Central memory CD4-positive, alpha-beta T cell (primary cell): ENCODE data around the gene KRTAP4-8.
"Not testable (repeated sequence)": the region's sequence is repeated elsewhere in the genome, so short reads cannot be mapped to it uniquely, and the experiment has no call there.

ENCODE experiments used
- DNase-seq: peaks from one replicate; pipeline ENCODE4 v3.0.0; 2022
- total RNA-seq, 3 experiments: gene quantifications; one replicate each; lab custom pipeline; 2026; lab: John Stamatoyannopoulos, UW

Gene KRTAP4-8
- total RNA-seq: 0 to 0.04 (median 0) reads per million in 3 experiments

DNA sequence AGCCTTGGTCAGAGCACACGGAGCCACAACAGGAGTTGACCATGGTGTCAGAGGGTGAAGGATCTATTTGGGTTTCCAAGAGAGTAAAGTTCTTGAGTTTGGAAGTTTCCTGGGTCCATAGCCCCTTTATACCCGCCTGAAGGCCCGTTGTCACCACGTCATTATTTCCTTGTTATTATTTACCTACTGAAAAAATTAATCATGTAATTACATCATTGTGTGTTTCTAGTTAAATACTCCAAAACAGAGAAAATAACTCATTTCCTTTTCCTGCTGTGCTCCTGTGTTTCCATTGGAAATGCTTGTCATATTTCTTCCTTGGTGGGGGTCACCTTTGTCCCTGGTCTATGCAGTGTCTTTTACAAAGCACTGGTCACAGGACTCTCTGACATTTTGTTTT lies at the start of gene KRTAP4-8:
Gene KRTAP4-8 (minus strand): TSS at position 101 of the 400 bp plus-strand sequence. CDS start 58 bp downstream, at position 43.
- no peak for DNase-seq

DNA sequence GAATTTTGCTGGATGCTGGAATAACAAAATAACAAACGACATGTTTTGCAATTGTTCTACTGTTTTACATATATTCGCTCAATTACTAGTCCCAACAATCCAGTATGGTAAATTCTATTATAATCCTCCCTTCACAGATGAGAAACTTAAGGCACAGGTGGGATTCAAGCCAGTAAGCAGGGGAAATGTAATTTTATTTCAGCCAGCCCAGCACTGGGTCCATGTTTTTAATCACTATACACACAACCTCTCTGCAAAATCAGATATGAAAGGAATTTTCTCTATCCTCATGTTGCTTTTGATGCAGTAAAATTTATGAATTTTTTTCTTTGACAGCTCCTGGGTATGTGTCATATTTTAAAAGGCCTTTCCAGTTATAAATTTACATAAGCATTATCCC lies 47.3 kb upstream of the KRTAP4-8 start:
- no peak for DNase-seq

DNA sequence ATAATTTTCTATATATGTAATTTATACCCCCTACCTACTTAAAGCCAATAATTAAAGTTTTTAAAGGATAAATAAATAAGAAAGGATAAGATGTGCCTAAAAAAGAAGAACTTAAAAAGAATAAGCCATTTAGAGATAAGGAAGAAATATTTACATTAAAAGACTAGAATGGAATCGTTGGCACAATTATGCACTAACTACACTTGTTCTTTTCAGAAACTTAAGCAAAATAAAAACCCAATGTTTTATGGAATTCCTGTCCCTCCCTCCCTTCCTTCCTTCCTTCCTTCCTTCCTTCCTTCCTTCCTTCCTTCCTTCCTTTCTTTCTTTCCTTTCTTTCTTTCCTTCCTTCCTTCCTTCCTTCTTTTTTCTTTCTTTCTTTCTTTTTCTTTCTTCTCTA lies 46.9 kb upstream of the KRTAP4-8 start:
- no peak for DNase-seq

DNA sequence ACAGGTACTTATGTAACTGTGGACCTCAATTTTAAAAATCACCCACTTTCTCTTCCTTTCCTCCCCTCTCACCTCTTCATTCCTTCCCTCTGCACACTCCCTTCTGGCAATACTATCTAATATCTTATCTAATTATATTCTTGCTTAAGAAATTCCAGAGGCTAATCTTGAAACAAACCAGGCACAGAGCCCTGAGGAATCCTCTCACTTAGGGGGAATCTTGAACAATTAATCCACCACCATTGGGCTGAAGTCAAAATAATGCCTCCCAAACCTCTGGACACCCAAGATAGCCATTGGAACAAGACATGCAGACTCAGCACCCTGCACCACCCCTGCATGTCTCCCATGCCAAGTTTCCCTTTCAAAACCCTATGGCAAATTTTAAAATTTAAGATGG lies 43.4 kb upstream of the KRTAP4-8 start:
- DNase-seq: no peak

DNA sequence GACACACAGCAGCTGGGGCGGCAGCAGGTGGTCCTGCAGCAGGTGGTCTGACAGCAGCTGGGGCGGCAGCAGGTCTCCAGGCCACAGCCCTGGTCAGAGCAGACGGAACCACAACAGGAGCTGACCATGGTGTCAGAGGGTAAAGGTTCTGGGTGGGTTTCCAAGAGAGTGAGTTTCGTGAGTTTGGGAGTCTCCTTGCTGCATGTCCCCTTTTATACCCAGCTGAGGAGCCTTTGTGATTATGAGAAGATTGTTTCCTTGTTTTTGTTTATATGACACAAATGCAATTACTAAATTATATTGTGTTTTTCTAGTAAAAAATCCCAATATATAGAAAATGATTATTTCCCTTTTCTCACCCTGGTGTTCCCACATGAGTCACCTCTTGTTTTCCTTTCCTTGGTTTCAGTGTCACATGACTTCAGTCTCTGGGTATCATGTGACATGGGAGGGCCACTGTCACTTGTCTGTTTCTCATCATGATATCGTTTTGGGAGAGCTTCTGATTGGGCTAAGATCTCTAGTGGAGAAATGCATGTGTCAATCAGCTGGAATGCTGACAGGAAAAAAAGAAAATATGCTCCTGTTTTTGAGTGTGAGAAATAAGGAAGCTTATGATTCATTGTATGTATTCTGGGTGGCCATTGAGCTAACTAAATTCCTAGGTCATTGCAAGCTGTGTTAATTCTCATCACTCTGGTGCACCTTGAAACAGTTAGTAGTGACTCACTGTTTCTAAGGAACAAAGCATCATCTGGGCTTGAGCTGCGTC lies 42.6 kb upstream of the KRTAP4-8 start, which contains the start of gene KRTAP4-6:
Gene KRTAP4-6 (minus strand): TSS at position 185 of the 772 bp plus-strand sequence. CDS start 57 bp downstream, at position 128.
- DNase-seq: no peak

DNA sequence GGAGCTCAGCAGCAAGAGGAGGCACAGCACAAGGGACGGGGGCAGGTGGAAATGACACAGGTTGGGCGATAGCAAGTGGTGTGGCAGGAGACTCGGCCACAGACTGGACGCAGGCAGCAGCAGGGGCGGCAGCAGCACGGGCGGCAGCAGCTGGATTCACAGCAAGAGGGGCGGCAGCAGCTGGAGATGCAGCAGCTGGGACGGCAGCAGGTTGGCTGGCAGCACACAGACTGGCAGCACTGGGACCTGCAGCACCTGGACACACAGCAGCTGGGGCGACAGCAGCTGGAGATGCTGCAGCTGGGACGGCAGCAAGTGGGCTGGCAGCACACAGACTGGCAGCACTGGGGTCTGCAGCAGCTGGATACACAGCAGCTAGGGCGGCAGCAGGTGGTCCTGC lies 41.9 kb upstream of the KRTAP4-8 start:
- DNase-seq: not testable (repeated sequence)

DNA sequence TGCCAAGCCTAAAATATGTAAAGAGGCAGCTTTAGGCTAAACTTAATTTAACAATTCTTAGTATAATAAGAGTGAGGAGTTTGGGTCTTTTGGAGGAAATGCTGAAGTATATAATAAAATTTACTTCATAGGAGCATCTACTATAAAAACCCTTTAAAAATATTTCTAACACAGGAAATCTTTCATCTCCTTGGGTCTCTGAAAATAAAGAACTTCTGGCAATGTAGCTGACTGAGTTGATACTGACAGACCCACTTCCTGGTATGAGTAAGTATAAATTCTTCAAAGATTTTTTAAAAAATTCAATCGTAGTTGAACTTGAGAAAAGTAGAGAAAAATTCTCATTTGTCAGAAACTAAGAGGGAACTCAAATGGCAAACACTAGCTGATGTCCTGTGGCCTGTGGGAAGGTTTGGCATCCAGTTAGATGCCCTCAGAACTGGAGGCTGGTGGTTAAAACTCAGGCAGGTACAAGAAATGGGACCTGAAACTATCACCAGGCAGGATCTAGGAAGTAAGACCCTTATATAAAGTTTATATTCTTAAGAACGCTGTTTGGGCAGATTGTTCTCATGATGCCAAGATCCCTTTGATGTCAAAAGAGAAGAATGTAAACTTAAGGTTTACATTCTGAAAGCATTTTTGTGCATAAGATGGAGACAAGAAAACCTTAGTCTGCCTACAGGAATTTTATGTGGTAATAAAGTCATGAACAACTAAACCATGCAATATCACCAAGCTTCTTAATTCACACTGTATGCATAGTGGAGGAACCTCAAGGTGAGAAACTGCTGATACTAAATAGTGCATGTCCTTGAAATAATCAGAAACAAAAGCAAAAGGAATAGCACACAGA lies 36.2 kb upstream of the KRTAP4-8 start:
- DNase-seq: no peak

DNA sequence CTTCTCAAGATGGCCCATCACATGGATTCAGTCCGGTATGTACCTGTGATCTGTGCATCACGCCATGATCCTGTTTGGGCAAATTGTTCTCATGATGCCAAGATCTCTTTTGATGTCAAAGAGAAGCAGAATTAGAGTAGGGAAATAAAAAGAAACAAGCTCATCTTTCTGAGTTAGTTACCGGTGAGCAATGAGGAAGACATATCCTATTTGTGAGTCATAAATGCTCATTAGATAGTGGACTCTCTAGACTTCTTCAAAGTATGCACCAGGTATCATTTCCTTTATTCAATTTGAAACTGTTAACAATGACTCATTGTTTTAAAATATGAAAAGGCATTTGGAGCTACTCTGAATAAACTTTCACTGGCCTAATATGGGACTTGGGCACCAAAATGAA lies 34.0 kb upstream of the KRTAP4-8 start:
- DNase-seq: no peak

DNA sequence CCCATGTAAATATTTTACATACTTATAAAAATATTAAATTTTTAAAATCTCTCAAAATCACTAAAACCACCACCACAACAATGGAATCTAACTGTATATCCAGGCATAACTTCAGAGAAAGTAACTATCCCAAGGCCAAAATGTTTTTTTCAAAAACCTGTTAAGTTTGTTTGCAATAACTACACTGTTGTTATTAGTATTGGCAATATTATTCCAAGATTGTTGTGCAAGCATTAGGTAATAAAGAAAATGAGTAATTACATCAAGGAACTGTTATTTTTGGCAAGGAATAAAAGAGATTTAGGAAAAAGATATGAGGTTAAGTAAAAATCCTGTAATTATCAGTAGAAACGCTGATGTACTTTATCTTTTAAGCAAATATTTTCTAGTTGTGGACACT lies 29.4 kb upstream of the KRTAP4-8 start:
- no peak for DNase-seq

DNA sequence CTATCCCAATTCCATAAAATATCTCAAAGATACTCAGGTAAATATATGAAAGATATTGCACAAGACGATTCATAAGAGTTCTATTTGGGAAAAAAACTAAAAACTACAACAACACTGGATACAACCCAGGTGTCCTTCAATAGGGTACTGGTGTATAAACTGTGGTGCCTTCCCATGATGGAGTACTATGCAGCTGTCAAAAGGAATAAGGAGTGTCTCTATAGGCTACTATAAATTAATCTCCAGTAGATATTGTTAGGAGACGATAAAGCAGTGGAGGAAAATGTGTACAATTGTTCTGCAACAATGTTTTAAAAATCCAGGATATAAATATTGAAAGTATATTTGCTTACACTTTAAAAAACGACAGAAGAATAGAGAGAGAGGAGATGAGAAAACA lies 28.5 kb upstream of the KRTAP4-8 start:
- no peak for DNase-seq

DNA sequence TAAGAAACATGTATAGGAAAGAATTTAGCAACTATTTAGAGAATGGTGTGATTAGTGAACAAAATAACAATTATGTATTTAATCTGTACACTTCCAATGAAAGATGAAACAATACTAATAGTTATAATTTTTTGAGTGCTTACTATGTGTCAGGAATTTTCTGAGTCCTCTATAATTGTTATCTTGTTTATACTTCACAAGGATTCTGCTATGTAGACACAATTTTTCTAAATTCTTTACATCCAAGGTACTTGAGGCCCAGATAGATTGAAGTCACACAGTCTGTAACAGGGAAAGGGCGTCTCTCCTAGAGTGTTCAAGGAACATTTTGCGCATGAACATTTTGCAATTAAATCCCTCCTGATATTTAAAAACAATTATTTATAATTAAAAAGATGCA lies 27.1 kb upstream of the KRTAP4-8 start:
- DNase-seq: no peak

DNA sequence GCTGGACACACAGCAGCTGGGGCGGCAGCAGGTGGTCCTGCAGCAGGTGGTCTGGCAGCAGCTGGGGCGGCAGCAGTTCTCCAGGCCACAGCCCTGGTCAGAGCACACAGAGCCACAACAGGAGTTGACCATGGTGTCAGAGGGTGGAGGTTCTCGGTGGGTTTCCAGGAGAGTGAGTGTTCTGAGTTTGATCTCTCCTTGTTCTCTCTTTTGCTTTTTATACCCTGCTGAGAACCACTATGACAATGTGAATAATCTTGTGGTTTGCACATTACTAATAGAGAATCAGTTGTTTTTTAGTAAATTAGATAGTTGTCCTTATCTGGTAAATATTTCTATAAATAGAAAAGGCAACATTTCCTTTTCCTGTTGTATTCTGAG lies 26.0 kb upstream of the KRTAP4-8 start, which contains the start of gene KRTAP4-12:
Gene KRTAP4-12 (minus strand): TSS at position 192 of the 381 bp plus-strand sequence. CDS start 60 bp downstream, at position 132.
- DNase-seq: not testable (repeated sequence)

DNA sequence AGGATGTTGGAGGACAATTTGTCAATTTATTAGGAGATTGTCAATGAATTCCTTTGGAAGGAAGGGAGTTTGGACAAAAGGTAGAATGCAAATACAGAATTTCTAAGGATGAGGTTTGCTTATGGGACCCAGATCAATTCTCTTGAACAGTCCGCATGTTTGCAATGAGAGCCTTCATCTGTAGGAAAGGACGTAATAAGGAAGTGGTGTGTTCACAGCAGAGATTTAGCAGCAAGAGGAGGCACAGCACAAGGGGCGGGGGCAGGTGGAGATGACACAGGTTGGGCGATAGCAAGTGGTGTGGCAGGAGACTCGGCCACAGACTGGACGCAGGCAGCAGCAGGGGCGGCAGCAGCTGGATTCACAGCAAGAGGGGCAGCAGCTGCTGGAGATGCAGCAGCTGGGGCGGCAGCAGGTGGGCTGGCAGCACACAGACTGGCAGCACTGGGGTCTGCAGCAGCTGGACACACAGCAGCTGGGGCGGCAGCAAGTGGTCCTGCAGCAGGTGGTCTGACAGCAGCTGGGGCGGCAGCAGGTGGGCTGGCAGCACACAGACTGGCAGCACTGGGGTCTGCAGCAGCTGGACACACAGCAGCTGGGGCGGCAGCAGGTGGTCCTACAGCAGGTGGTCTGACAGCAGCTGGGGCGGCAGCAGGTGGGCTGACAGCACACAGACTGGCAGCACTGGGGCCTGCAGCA lies 25.5 kb upstream of the KRTAP4-8 start:
- not testable (repeated sequence) for DNase-seq

DNA sequence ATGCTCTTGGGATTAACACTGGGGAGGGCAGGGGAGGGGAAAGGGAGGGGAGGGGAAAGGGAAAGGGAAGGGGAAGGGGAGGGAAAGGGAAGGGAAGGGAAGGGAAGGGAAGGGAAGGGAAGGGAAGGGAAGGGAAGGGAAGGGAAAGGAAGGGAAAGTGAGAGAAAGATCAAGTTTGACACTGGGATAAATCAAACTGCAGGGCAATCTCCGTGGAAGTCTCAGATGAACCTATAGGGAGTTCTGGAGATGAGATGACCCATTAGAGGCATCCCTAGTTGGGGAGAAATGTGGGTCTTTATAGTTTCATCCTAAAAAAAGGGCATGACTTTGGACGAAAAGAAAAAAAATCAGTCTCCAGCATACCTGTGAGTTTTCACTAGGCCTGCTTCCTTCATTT lies 23.8 kb upstream of the KRTAP4-8 start:
- no peak for DNase-seq

DNA sequence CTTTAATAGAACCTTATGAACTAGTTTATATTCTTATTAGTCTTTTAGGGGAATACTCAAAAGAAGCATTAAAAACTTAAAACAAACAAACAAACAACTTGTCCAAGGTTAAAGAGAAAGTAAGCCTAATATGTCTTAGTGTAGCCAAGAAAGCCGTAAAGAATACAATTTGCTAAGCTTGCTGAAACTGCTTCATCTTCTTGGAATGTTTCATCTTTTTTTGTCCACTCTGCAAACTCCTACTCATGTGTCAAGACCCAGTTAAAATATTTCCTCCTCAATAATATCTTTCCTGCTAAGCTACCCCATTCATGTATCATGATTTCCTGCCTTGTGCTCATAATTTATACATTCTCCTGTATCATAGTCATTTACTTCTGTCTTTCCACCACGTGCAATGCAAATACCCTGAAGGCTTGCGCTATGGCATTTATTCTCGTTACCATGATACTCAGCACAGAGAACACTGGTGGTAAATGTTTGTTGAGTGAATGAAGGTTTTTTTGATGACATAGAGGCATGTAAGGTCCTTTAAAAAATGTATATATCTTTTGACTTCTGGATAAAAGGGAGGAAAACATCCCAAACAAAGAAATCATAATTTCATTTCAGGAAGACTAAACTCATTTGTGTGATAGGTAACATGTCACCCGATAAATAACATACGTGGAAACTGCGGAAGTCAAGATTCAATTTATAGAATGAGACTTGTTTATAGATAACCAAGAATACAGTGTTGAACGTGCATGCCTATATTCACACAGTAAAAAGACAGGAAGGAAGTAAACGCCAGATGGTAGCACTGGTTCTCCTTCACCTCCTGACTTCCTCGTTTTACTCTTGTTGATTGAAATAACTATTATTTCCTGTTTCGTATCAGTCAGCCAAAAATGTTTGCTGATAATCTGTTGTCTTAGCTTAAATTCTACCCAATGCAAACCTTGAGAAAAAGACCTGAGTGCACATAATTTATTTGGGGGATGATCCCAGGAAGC lies 22.1 kb upstream of the KRTAP4-8 start:
- peak; percentile 20 for DNase-seq

DNA sequence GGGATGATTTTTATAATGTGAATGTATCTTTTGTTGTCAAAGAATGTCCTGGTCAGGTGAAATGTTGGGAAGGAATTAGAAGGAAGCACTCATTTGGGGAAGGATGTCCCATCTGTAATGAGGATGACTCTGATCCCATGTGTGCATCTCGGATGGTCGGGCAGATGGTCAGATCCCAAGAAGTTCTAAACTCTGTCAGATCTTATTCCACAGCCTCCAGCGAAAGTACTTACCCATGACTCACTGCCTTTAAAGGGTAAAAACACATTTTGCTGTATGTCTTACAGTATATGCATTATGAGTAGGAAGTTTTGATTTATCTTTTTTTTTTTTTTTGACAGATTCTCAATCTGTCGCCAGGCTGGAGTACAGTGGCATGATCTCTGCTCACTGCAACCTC lies 20.8 kb upstream of the KRTAP4-8 start:
- DNase-seq: no peak

DNA sequence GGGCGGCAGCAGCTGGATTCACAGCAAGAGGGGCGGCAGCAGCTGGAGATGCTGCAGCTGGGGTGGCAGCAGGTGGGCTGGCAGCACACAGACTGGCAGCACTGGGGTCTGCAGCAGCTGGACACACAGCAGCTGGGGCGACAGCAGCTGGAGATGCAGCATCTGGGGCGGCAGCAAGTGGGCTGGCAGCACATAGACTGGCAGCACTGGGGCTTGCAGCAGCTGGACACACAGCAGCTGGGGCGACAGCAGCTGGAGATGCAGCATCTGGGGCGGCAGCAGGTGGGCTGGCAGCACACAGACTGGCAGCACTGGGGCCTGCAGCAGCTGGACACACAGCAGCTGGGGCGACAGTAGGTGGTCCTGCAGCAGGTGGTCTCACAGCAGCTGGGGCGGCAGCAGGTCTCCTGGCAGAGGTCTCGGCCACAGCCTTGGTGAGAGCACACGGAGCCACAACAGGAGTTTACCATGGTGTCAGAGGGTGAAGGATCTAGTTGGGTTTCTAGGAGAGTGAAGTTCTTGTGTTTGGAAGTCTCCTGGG lies 20.0 kb upstream of the KRTAP4-8 start, which contains the start of gene KRTAP4-11:
Gene KRTAP4-11 (minus strand): TSS at position 528 of the 541 bp plus-strand sequence. CDS start 58 bp downstream, at position 470.
- not testable (repeated sequence) for DNase-seq

DNA sequence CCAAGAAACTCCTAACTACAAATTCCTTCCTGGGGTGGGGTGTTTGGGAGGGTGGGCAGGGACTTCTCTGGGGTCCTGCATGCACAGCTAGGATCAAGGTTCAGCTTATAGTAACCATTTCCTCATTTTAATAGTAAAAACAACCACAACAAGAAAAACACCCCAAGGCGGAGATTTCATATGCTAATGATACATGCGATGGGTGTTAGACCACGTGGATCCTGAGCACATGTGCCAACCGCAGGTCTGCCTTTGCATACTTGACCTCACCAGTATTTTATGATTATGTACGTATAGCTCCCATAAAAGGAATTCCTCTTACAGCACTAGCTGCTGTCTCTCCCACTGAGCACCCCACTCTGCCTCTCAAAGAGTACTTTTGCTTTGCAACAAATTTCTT lies 18.4 kb upstream of the KRTAP4-8 start:
- DNase-seq: no peak

DNA sequence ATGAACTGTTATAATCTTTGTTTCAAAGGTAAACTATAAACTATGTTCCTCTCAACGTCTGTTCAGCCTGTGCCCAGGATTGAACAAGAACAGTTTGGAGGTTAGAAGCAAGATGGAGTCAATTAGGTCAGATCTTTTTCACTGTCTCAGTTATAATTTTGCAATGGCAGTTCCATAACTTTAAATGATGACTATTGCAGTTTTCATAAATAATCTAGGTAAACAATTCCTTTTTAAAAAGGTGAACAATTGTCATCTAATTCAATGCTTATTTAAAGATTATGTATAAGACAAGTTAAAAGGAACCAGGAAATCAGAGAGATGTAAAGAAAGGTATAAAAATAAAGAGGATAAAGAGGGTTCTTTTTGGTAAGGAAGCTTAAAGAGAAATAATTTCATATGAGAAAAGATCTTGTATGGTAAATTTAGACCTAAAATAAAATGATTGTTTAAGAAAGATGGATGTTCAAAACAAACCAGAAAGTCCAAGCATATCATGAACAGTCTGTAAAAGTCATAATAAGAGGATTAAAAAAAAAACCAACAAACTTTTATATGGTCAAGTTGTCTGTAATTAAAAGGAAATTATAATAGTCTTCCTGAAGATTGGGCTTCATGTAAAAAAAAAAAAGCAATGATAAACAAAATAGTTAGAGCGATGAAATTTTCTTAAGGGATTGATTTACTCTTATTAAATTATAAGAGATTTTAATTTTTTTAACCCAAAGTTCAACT lies 13.4 kb upstream of the KRTAP4-8 start:
- DNase-seq: no peak

DNA sequence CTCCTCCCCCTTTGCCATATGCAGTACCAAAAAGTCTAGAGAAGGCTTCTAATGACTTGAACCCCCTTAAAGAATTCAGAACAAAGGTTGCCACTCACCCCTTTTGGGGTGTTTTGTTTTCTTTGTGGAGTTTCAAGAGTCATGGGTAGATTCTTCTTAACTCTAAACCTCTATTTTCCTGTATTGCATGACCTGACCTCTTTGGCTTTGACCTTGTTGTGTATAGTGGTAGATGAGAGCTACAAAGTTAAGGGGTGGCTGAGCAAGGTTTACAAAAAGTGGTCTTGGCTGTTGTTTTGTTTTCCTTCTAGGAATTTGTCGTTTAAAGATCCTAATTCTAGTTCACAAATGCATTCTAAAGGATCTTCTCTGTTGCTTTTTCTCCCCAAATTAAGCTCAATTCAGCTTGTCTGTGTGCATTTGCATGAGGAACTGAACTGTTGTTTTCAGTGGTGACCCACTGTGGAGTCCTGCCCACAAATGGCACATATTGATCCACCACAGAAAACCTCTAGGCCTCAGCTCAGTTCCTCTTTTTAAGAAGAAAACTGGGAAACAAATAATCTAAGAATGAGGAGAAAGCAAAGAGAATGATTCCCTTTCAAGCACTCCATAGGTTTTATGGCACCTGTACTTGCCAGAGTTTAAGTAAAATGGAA lies 10.9 kb upstream of the KRTAP4-8 start:
- not testable (repeated sequence) for DNase-seq
